GM19455 (cell line): Measurements from ENCODE around the gene TRPM1.

Experiments
- ATAC-seq: cut with Tn5 transposase; IDR thresholded peaks from one replicate; pipeline ENCODE4 v1.9.1; 2021; ENCODE audit not compliant: unreplicated experiment

Gene TRPM1

DNA sequence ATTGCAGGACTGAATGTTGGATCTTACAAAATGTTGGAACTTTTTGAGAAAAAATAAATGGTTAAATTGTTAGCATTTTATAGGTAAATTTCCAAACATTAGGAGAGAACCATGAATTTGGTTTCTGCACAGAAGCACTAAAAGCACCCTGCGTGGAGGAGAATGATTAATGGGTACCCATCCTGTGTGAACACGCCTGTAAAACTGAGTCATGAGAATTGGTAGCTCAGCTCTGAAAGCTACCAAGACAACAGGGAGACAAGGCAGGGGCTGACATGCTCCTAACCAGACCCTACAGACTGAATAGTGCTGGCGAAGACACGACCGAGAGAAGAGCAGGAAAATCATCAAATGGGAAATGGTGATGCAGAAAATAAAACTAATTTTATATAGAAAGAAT, 77.7 kb downstream of the TRPM1 start:
- no peak for ATAC-seq

DNA sequence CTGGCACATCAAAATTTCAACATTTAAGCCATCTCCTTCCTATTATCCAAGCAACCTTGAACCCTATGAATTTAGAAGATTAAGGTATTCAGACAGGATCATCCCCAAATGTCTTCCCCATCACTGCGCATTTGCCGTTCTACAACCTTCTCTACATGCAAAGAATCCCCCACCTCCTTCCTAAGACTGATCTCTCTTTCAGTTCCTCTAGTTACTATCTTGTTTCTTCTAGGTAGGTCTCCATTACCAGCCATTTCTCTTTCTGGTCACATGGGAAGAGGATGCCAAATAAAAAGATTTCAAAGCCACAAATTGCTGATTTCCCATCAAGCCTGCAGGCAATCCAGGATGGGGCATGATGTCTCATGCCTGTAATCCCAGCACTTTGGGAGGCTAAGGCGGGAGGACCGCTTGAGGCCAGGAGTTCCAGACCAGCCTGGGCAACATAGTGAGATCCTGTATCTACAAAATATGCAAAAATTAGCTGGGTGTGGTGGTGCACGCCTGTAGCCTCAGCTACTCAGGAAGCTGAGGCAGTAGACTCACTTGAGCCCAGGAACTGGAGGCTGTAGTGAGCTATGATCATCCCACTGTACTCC, 80.4 kb downstream of the TRPM1 start:
- no peak for ATAC-seq

DNA sequence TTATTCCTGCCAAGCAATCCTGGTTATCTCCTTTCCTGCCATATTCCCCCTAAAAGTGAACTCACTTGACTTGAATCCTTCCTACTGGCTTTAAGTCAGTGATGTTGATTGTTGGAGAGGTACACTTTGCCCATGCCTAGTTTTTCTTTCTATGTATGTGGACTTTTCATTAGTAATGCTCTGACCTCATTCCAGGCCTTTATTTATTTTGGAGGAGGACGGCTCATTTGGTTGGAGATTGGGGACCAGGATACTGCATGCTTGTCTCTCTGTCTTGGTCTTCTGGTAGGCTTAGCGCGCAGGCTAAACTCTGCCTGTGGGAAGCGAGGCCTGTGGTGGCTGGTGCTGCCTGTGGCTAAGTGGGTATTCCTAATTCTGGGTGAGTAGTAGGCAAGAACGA, 81.0 kb downstream of the TRPM1 start:
- no peak for ATAC-seq

DNA sequence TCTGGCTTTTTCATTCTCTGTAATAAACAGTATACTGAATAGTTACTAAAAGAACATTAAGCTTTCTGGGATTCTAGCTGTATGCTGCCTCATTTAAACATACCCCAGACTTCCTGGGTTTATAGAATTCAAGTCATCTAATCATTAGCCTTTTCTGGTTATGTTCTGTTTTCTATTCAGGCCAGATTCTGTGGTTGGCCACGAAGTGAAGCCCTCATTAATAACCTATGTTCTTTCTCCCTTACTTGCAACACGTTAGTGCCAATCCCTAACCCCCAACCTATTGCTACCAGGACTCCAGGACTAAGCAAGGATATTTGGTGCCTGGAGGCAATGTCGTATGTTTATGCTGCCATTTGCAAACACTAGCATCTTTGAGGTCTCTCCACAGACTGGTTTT, 81.5 kb downstream of the TRPM1 start:
- ATAC-seq: no peak

DNA sequence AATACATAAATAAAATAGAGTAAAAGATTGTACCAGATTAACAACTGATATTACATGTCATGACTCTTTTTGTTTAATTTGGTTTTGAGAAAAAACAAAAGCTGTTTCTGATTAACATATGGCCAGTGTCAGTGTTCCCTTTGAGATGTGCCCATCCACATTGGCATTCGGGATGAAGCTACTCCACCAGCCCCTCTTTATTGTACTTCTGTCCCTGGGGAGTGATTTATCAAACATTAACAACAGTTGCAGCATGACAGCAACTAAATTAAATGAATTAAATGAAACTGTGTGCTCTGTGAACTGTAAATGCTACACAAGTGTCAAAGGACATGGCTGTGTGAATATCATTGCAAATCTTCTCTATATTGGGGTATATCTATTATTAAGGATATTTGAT, 84.2 kb downstream of the TRPM1 start:
- no peak for ATAC-seq

DNA sequence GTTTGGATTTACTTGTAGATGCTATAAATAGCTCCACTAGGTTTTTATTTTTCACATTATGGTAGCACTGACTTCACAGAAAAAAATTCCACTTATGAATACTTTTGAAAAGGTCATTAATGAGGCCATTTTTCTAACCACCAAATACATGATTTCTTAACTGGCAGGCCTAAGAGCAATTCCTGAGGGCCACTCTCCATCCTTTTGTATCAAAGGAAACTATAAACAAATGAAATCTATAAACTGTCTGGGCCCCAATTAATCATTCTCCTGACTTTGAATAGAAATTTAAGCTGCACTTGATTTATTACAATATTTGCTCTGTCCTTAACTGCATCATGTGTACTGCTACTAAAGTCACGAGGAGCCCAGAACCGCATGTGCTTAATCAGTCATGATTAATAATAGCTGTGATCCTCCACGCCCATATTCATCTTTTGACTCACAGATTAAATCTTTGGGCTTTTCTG, 85.0 kb downstream of the TRPM1 start:
- no peak for ATAC-seq

DNA sequence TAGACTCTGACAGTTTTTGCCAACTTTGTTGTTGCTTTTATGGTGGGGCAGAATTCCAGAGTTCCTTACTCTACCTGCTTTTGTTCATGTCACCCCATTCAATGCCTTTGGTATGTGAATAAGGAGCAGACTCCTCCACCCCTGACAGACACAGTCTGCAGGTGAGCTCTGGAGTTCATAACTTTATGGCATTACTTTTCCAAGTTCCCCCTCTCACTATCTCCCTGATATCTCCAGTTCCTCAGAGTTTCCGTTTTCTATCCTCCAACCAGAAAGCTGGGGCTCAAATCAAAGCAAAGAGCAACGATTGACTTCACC, 87.0 kb downstream of the TRPM1 start:
- no peak for ATAC-seq

DNA sequence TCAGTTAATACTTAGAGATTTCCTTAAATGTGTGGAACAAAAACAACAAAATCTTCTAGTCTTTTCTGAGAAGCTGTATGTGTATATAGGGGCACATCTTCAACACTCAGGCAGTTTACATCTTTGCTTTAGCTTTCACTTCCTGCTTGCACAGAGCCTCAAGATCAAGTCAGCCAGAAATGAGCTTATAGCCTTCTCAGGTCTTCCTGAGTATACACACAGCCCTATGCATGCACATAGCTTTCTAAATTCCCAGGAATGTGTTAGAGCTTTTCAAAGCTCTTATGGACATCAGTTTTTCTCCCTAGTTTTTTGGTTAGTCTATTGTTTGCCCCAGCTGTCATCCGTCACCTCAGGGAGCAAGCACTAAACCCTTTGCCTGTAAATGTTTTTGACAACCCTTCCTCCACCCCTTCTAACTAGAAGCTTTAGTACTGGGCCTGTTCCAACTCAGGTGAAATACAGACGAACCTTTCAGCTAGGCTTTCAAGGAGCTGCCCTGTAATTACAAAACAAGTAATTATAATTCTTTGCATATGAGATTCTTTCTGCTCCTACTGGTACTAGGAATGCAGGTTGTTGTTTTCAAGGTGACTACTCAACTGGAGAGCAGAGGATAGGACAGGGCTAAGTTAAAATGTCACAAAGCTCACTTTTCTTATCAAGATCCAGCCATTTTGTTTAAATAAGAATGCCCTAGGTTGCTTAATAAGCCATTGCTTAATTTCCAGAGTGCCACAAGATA, 87.5 kb downstream of the TRPM1 start:
- peak; percentile 57 for ATAC-seq

DNA sequence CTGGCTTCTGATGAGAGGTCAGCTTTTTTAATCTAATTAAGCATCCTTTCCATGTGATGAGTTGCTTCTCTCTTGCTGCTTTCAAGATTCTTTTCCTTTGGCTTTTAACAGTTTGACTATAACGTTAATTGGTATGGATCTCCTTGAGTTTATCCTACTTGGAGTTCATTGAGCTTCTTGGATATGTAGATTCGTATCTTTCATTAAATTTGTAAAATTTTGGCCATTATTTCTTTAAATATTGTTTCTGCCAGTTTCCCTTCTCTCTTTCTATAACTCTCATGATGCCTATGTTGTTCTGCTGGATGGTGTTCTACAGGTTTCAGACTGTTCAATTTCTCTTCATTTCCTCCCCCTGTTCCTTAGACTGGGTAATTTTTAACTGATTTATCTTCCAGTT, 89.1 kb downstream of the TRPM1 start:
- ATAC-seq: no peak

DNA sequence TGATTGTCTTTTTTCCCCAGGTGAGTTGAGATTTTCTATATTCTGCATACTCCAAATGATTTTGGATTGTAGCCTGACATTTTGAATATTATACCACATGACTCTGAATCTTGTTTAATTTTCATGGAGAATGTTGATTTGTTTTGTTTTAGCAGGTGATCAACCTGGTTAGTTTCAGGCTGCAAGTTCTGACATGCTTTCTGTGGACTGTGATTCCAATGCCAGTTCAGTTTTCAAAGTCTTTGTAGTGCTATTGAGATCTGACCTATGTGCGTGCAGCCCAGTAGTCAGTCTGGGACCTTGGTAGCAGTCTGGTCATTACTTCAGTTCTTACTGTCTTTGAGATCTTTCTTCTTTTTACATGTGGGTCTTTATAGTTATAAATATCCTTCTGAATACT, 91.5 kb downstream of the TRPM1 start:
- ATAC-seq: no peak

DNA sequence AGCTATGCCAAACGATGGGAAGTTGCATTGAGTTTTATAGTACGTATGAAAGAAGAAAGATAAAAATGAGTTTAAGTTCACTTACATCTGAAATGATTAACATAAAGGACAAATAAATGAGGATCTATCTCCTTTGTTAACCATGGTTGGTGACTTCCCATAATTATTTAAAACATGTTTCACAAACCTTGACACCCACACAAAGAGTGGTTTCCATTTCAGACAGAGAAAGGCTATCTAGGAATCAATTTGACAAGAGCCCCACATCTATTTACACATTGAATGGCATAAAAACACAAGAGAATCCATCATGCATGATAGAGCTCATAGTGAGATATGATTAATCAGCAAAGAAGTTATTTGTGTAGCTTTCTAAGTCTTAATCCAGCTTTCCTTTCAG, 95.9 kb downstream of the TRPM1 start:
- no peak for ATAC-seq

DNA sequence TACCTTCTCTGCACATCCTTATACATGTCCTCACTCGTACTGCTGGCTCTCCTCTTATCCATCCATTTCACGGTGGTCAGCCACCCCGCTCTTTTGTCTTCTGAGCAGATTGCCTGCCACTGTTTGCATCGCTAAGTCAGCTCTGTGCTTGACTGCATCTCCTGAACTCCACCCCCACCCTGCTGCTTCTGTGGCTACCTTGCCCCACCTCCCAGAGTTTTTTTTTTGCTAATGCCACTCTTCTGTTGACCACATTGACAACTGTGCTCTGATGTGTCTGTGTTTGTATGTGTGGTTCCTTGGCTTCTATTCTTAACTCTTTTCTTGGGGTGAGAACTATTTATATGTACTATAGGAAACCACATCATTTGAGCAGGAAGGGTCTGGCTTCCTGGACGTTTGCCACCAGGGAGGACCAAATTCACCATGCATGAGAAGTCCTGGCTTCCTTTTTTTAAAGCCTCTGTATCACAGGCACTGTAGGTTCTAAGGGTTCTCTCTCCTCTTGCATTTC, 97.2 kb downstream of the TRPM1 start:
- peak; percentile 86 for ATAC-seq

DNA sequence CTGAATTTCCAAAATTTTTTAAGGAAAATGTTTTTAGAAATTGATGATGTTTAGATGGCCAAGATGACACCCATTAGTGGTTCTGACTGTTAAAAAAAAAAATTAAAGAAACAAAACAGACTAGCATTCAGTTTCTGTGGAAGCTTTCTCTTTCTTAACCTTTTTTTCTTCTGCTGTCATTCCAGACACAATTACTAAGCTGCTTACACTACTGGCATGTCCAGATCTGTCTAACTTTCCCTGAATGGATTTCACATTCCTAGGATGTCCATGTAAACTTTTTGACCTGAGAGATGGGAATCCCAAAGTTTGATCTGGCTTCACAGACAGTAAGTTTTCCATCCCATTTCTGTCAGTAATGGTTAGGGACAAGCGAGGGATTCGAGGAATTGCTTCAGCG, 99.8 kb downstream of the TRPM1 start:
- ATAC-seq: no peak

DNA sequence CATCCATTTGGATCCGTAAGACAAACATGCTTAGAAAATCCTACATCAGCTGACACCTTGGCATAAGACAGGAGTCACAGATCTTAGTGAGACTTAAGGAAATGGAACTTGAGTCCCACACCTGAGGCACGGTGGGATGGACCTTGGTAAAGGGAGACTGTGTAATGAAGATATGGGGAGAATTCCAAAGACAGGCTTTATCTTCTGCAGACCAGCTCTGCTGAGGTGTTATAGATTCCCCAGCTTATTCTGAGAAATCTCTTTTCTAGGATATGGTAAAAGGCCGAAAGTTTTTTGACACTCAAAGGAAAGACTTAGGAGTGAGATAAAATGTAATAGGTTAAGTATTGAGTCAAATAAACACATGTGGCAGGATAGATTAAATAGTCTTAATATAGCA, 101.8 kb downstream of the TRPM1 start:
- no peak for ATAC-seq

DNA sequence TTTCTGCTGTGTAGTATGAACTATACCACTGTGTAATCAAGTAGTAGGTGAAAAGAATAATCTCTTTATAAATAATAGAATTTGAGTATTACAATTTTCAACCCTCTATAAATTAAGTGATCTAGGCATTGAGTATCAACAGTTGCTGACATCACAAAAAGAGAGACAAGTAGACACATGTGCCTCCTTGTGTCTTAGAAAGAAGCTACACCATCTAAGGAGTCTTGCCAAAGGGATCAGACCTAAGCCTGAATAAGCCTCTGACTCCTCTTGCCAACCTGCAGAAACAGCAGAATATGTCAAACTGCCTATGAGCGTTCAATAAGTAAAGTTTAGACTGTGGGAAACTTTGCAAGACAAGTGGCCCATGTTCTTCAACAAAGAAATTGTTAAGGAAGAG, 104.3 kb downstream of the TRPM1 start:
- ATAC-seq: no peak

DNA sequence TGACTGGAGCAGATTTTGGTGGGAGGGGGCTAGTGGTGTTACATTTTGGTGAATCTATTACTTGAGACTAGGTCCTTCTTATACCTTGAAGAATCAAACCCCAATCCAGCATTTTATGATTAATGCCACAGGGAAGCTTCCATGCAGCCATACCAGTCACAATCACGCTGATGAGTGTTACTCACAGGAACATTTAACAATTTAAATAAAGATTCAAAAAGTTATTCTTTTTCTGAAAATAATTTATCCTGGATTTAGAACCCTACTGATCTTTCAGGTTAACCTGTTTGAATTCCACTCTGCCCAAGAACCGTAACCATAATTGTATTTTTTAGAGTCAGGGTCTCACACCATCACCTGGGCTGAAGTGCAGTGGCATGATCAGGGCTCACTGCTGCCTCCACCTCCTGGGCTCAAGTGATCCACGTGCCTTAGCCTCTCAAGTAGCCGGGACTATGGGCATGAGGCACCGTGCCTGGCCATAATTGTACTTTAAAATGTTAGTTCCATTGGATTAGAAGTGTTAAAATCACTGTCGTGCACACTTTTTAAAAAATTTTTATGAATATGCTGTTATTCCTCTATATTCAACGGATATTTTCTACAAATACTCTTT, 109.2 kb downstream of the TRPM1 start:
- no peak for ATAC-seq

DNA sequence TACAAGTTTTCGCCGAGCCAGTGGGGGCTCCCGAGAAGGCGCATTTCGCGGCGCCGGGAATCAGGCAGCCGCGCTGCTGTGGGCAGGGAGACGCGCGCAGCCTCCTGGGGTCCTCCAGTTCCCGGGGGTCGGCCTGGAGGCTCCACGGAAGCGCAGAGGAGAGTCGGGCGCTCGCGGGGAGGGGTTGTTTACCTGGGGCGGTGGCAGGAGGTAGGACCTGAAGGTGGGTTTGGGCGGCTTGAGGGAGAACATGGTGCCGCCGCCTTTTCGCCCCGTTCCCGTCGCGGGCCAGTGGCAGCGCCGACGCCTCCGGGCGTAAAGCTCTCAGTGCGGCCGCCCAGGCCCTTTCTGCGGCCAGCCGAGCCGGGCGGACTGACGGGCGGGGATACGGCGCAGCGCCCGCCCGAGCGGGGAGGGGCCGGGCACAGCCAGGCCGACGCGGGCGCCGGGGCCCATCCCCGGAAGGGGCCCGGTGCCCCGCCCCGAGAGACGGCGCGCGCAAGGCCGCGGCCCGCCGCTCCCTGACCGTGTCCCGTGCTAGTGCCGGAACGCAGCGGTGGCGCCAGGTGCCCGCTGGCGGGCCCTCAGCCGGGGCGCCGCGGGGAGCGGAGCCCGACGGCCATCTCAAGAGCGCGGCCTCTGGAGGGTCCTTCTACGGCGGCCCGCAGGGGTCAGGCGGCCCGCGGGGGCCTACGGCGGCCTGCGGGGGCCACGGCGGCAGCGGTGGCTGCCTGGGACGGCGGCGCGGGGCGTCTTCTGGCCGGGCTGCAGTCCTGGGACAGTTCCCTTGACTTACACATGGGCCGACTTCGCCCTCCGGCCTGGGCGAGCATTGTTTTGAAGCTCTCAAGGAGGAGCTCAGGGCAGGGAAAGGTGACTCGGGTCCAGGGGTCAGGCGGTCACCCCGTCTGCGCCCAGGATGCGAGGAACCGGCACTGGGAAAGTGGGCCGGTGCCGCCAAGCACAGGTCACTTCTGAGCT, 110.0 kb downstream of the TRPM1 start, which contains the start of gene MTMR10:
Gene MTMR10 (minus strand): TSS at position 374 of the 981 bp plus-strand sequence. CDS start 122 bp downstream, at position 252.
- peak; percentile 79 for ATAC-seq

DNA sequence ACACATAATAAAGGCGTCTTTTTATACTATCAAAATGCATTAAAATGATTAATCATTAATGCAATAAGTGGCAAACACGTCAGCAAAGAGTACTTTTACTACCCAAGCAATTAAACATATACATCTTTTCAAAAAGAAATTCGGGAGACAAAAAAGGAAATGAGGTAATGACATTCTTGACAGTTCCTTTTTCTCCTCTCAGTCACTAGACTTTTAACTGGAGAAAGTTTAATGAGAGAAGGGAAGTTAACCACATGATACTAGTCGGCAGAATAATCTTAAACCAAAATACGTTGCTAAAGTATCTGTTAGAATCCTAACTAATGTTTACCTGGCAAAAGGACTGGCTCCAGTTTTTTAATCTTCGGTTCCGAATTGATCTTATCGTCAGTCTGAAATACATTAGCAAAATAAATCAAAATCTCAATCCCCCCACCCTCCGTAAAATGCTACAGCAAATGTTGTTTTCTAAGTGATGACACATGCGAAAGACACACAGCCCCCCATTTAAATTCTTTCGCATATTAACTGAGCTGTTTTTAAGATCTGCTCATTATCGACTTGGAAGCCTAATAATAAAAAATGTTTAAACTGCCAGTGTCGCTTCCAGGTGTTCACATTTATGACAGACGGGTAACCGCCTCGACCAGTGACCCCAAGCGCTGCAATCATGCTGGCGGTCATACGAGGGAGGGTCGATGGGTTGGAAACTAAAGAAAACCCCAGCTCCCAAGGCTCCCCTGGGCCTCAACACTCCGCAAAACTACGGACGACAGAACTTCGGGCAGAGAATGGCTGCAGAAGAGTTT, 110.9 kb downstream of the TRPM1 start:
- no peak for ATAC-seq

DNA sequence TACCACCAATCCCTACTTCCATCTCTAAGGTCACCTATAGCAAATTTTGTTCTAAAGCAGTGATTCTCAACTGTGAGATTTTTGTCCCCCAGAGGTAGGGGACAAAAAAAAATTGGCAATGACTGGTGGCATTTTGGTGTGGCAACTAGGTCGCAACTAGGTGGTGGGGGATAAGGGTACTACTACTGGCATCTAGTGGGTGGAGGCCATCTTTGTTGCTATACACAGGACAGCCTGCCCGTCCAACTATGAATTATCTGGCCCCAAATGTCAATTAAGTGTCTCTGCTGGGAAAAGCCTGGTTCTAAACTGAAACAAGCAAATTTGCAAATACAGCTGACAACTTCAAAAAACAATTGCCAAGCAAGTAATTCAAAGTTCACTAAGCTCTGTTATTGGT, 111.5 kb downstream of the TRPM1 start:
- no peak for ATAC-seq

DNA sequence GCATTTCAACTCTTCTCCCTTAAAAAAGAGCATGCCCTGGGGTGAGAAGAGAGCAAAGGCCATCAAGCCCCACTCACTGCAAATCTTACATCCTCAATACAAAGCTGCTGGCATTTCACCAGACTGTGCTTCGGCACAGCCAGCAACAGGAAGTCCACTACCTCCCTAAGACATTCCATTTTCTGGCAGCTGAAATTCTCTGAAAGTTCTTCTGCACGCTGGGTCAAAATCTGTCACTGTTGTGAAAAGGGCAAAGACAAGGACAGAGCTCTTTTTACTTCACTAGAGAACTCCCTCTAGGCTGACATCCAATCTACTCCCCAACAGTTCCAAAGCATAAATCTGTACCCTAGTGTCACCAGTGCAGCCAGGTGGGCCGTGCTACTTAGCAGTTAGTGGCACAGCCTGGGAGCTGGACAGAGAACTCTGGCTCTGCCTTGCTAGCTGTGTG, 116.4 kb downstream of the TRPM1 start:
- no peak for ATAC-seq
